Measurements from ENCODE around the gene ECEL1.
"Not testable (repeated sequence)": the region's sequence is repeated elsewhere in the genome, so short reads cannot be mapped to it uniquely, and the experiment has no call there.

Gene ECEL1

DNA sequence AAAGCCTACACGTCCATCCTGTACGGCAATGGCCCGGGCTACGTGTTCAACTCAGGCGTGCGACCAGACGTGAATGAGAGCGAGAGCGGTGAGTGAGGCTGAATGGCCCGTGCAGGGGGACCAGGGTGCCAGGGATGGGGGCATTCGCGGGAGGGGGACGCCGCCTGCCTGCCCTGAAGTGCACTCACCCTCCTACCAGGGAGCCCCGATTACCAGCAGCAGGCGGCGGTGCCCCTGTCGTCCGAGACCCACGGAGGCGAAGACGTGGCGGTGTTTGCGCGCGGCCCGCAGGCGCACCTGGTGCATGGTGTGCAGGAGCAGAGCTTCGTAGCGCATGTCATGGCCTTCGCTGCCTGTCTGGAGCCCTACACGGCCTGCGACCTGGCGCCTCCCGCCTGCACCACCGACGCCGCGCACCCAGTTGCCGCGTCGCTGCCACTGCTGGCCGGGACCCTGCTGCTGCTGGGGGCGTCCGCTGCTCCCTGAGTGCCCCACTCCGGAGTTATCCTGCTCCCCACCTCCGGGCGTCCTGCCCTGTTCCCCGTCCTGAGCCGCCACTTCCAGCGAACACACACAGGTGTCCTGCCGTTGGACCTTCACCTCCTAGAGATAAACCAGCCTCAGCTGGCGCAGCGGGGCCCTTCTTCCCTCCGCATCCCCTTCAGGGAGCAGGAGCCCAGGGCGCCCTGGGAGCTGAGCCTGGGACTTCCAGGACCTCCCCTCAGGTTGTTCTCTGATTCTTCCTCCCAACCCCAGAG is 28.8 kb downstream of the ECEL1 start:
- DNase-seq (ENCODE audit: low read depth), result no peak

GRCh38 chr2:232458051-232458660 is 29.5 kb downstream of the ECEL1 start:
- DNase-seq (ENCODE audit: low read depth), result no peak

DNA sequence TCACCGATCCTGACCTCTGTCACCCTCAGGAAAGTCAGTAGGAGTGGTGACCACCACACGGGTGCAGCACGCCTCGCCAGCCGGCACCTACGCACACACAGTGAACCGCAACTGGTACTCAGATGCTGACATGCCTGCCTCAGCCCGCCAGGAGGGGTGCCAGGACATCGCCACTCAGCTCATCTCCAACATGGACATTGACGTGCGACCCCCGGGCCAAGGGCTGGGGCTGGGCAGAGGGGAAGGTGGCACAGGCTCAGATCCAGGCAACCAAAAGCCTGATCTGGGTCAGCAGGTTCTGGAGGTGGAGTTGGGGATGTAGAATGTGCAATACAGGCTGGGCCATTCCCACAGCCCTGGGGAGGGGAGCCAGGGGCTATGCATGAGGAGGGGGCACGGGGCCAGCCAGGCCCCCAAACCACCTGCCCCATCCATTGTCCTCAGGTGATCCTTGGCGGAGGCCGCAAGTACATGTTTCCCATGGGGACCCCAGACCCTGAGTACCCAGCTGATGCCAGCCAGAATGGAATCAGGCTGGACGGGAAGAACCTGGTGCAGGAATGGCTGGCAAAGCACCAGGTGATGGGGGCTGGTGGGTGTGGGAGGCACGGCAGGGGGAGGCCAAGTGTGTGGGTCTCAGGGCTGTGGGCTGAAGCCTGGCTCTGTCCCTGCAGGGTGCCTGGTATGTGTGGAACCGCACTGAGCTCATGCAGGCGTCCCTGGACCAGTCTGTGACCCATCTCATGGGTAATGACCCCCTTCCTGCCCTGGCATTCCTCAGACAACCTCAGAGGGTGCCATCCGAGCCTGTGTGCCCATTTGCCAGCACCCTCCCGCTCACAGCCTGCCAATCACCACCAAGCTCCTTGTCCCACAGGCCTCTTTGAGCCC is 30.3 kb downstream of the ECEL1 start:
- DNase-seq (ENCODE audit: low read depth), result no peak

DNA sequence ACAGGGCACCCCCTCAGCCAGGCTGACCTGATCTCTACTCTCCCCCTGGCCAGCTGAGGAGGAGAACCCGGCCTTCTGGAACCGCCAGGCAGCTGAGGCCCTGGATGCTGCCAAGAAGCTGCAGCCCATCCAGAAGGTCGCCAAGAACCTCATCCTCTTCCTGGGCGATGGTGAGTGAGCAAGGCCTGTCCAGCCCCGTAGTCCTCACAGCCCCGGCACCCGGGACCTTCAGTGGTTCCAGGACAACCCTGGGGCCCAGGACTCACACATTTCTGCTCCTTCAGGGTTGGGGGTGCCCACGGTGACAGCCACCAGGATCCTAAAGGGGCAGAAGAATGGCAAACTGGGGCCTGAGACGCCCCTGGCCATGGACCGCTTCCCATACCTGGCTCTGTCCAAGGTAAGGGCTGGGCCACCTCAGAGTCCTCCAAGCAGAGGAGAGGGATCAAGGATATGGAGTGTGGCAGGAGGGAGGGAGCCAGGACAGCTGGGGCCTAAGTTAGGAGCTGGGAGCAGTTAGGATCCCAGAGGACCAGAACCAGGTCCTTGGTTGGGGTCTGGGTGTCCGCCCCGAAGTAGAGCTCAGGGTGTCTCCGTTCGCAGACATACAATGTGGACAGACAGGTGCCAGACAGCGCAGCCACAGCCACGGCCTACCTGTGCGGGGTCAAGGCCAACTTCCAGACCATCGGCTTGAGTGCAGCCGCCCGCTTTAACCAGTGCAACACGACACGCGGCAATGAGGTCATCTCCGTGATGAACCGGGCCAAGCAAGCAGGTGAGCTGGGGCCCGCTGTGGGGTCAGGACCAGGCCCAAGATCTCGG is 31.1 kb downstream of the ECEL1 start:
- no peak for DNase-seq (ENCODE audit: low read depth)

- DNase-seq (ENCODE audit: low read depth), result no peak
Measured at GRCh38 chr2:232455426-232456255, 32.0 kb downstream of the ECEL1 start, which contains the start of gene ALPI. Gene ALPI, plus strand, starts transcription at chr2:232456153. Its CDS starts 47 bp downstream, at chr2:232456200.

DNA sequence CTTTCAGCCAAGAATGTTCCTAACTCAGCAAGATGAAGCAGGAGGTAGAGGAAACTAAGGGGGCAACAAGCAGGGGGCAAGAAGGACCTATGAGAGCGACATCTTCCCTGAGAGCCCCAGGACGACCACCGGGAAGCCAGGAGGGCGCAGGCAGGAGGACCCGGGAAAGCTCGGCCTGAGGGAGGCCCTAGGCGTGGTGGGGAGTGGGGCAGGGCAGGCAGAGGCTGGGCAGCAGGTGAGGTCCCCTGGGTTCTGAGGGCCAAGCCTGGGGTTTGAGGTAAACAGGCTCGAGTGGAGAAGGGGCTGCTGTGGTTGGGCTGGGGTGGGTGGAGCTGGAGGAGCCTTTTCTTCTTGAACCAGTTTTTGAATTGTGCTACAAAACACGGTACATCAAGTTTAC is 33.0 kb downstream of the ECEL1 start:
- no peak for DNase-seq (ENCODE audit: low read depth)

DNA sequence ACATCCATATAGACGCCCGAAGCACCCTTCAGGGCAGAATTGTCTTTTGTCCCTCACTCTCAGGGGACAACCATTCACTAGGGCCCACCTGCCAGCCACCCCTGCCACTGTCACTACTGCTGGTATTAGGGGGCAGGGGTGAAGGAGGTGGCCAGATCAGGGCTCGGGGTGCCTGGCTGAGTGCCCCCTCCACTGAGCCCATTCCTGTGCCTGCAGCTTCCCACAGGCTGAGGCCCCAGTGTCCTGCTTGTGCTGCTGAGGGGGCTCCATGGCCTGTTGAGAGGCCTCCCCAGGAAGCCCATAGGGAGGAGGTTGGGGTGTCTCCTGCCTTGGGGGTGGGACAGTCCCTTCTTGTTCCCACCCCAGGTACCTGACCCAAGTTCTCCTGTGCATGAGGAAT is 36.0 kb downstream of the ECEL1 start:
- DNase-seq (ENCODE audit: low read depth), result not testable (repeated sequence)

GRCh38 chr2:232449964-232450363 is 37.7 kb downstream of the ECEL1 start:
- DNase-seq (ENCODE audit: low read depth), result no peak

- no peak for DNase-seq (ENCODE audit: low read depth)
Measured at GRCh38 chr2:232448304-232448690, 39.3 kb downstream of the ECEL1 start.

DNA sequence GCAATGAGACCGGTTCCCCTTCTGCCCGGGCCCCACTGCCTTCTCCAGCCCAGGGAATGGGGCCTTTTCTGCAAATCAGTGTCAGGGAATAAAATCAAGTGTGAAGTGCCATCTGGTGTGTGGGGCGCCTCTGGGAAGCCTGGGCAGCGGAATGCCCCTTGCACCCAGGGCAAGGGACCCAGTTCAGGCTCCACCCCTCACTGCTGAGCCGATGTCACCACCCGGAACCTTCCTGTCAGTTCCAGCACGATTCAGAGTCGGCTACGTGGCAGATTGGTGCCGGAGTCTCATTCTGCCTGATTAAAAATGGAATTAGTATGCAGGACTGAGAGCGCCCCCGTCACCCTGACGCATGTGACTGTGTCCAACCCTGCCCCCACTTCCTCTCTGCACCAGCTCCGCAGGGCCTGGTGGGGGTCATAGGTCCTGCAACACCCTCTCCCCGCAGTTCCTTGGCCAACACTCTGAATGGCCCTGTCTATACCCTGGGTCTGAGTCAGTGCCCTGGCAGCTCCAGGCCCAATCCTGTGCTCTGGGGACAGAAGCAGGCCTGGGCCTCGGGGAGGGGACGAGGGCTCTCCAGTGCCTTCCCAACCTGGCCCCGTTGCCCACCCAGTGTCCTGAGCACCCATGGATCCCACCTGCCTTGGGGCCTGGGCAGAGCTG is 39.9 kb downstream of the ECEL1 start:
- no peak for DNase-seq (ENCODE audit: low read depth)

DNA sequence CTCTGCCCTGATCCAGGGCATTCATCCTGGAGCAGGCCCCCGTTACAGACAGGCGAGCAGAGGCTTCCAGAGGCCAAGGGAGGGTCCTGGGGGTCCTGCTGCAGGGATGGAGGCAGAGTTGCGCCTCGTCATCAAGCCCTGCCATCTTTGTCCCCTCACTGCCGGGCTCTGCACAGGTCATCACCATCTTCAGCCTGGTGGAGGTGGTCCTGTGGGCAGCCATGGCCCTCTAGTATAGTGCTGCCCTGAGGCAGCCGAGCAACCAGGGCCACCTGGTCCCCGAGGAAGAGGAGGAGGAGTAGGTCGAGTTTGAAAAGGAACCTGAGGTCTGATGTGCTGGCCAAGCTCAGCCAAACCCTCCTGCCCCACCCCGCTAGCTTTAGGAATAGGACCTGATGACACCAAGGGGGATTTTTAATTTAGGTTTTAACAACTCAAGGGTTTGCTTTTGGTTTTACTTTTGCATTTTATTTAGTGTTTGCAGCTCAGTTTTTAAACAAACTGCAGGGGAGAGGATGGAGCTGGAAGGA is 40.5 kb downstream of the ECEL1 start:
- no peak for DNase-seq (ENCODE audit: low read depth)

GRCh38 chr2:232446266-232446777 is 41.3 kb downstream of the ECEL1 start:
- not testable (repeated sequence) for DNase-seq (ENCODE audit: low read depth)

DNA sequence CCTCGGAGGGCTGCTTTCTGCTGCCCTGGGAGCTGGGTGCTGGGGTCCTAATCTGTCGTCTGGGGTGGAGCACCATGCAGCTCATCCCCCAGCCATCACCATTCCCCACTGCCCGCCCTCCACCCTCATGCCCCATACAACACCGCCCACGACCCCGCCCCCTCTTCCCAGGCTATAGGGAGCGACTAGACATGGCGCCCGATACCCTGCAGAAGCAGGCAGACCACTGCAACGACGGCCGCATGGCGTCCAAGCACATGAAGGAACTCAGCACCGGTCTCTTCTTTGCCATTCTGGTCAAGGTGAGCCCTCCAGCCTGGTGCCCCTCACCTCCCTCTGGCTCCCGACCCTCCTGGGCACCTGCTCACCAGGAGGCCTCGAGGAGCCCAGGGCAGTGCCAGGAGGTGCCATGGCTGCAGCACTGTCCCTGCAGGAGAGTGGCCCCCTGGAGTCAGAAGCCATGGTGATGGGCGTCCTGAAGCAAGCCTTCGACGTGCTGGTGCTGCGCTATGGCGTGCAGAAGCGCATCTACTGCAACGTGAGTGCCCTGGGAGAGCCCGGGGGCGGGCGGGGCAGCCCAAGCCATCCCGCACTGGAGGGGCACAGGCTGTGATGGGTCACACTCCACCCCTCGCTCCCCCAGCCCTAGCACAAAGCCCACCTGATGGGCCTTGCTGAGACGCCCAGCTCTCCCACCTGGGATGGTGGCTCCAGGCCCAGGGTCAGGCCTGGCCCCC is 42.3 kb downstream of the ECEL1 start:
- DNase-seq (ENCODE audit: low read depth), result not testable (repeated sequence)

GRCh38 chr2:232444409-232445148 is 43.1 kb downstream of the ECEL1 start:
- peak; percentile 19 for DNase-seq (ENCODE audit: low read depth)

DNA sequence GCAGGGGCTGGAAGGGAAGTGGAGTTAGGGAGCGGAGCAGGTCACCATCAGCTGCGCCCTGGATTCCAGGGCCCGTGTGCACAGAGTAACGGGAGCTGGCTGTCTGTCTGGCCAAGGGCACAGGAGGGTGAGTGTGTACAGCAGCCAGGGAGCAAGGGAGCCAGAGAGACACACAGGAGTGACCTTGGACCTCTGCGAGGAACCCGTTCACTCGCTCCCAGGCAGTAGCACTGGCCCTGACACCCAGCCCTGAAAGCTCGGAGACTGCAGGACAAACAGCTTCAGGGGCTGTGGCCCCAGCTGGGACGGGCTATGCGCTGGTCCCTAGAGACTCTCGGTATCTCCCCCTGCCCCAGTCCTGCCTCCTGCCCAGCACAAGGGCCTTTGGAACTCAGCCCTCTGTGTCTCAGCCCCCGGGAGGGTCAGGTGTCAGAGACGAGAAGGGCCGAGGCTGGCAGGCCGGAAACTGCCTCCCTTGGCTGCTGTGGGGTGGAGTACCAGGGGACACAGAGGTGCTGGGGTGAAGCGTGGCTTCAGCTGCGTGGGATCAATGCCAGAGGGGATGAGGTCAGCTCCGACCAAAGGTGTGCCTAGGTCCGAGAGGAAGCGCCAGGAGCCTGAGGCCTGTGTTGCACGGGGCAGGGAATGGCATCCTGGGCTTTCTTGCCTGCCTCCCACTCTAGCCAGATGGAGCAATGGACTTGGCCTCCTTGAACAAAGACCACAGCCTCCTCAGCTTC is 43.8 kb downstream of the ECEL1 start:
- DNase-seq (ENCODE audit: low read depth), result not testable (repeated sequence)

- DNase-seq (ENCODE audit: low read depth), result not testable (repeated sequence)
Measured at GRCh38 chr2:232443047-232443446, 44.6 kb downstream of the ECEL1 start.

GRCh38 chr2:232442431-232442830 is 45.2 kb downstream of the ECEL1 start:
- not testable (repeated sequence) for DNase-seq (ENCODE audit: low read depth)

GRCh38 chr2:232441922-232442321 is 45.7 kb downstream of the ECEL1 start:
- not testable (repeated sequence) for DNase-seq (ENCODE audit: low read depth)
